IPS-18a (cell line): ENCODE measurements around the gene POU2F3.

Source experiments
- H3K27ac ChIP-seq: one replicate; pipeline ENCODE4 v1.5.1; 2013; ENCODE audit warnings: low read length
- H3K27me3 ChIP-seq: one replicate; pipeline ENCODE4 v1.6.1; 2013; ENCODE audit warnings: mild to moderate bottlenecking, low read length; ENCODE audit not compliant: control insufficient read depth, insufficient read depth
- H3K36me3 ChIP-seq: one replicate; pipeline ENCODE4 v1.6.1; 2013; ENCODE audit warnings: low read depth, low read length; ENCODE audit not compliant: control insufficient read depth
- H3K4me1 ChIP-seq: one replicate; pipeline ENCODE4 v1.6.1; 2013; ENCODE audit warnings: low read depth, low read length; ENCODE audit not compliant: control insufficient read depth
- H3K4me3 ChIP-seq: one replicate; pipeline ENCODE4 v1.5.1; 2013; ENCODE audit warnings: low read length
- H3K9ac ChIP-seq: one replicate; pipeline ENCODE4 v1.6.1; 2013; ENCODE audit warnings: mild to moderate bottlenecking, low read length, moderate library complexity
- H3K9me3 ChIP-seq: one replicate; pipeline ENCODE4 v1.6.1; 2013; ENCODE audit warnings: low read depth, low read length; ENCODE audit not compliant: control insufficient read depth

The POU2F3 gene

GRCh38 chr11:120230433-120231071 is 9.4 kb upstream of the POU2F3 start:
- no peak overlapping the region for H3K9ac ChIP-seq
- no peaks in the 10 kb centered on the region for H3K4me1 ChIP-seq
- H3K4me3 ChIP-seq, result no peak overlapping the region
- no peaks in the 10 kb centered on the region for H3K9me3 ChIP-seq
- no peaks in the 10 kb centered on the region for H3K27me3 ChIP-seq
- no peak overlapping the region for H3K27ac ChIP-seq
- no peaks in the 10 kb centered on the region for H3K36me3 ChIP-seq

GRCh38 chr11:120231963-120232362 is 8.0 kb upstream of the POU2F3 start:
- Histone ChIP-seq H3K27me3 (no peaks in the 10 kb centered on the region), H3K4me1 (peaks cover 3% of the 10 kb centered on the region), H3K9ac (no peak overlapping the region)

DNA sequence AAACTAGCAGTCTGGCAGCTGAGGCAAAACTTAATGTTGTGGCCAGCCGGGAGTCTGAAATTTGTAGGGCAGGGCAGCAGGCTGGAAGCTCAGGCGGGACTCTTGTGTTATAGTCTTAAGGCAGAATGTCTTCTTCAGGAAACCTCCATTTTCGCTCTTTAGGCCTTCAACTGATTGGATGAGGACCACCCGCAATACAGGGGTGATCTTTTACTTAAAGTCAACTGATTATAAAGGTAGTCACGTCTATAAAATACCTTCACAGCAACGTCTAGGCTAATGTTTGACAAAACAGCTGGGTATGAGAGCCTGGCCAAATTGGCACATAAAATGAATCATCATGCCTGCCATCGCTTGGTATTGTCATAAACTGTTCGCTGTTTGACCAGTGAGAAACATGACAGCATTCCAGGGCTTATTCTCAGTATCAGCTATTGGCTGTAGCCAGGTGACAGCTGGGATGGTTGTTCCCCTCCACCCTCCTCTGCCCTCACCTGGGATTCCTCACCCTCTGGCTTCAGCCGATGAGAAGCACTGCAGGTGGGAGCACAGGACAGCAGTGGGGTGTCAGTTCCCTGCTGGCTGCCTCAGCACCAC is 6.6 kb upstream of the POU2F3 start:
- Histone ChIP-seq H3K4me1 (peaks cover 3% of the 10 kb centered on the region), H3K27ac (no peak overlapping the region), H3K27me3 (no peaks in the 10 kb centered on the region), H3K4me3 (no peak overlapping the region), H3K9ac (no peak overlapping the region), H3K36me3 (no peaks in the 10 kb centered on the region), H3K9me3 (no peaks in the 10 kb centered on the region)

More at GRCh38 chr11:120231963-120232362, 8.0 kb upstream of the POU2F3 start:
- Histone ChIP-seq H3K27ac (no peak overlapping the region), H3K9me3 (no peaks in the 10 kb centered on the region), H3K36me3 (no peaks in the 10 kb centered on the region), H3K4me3 (no peak overlapping the region)

DNA sequence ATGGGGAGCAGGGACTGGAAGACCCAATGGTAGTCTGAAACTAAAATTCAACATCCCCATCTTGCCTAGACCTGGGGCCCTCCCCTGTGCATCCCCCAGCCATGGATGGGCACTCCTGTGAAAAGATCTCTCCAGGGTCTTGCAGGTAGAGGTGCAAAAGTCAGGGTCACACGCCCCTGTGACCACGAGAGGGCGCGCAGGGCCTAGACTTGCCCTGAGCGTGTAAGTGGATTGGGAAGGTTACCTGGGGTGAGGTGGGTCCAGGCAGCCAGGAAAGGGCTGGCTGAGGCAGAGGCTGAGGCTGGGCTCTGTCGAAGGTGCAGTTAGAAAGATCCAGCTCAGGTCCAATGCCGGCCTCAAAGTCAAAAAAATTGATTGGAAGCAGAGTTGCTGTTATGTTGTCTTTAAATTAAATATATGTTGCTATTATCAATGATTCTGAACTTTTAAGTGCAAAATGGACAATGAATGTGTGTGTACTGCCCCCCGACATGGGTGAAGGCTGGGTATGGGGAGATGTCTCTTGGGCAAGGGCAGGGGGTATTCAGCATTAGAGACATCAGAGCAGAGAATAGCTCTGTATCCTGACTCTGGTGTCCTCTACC is 4.8 kb upstream of the POU2F3 start:
- H3K9ac ChIP-seq, result no peak overlapping the region
- peaks cover 3% of the 10 kb centered on the region for H3K4me1 ChIP-seq
- no peak overlapping the region for H3K4me3 ChIP-seq
- no peak overlapping the region for H3K27ac ChIP-seq
- no peaks in the 10 kb centered on the region for H3K9me3 ChIP-seq
- no peaks in the 10 kb centered on the region for H3K36me3 ChIP-seq
- peaks cover 15% of the 10 kb centered on the region for H3K27me3 ChIP-seq

GRCh38 chr11:120236169-120237107 is 3.5 kb upstream of the POU2F3 start:
- no peak overlapping the region for H3K4me3 ChIP-seq
- no peaks in the 10 kb centered on the region for H3K36me3 ChIP-seq
- H3K27ac ChIP-seq, result no peak overlapping the region
- H3K9ac ChIP-seq, result peak overlapping the region; percentile 33
- peaks cover 3% of the 10 kb centered on the region for H3K4me1 ChIP-seq
- no peaks in the 10 kb centered on the region for H3K9me3 ChIP-seq
- H3K27me3 ChIP-seq, result peaks cover 28% of the 10 kb centered on the region

DNA sequence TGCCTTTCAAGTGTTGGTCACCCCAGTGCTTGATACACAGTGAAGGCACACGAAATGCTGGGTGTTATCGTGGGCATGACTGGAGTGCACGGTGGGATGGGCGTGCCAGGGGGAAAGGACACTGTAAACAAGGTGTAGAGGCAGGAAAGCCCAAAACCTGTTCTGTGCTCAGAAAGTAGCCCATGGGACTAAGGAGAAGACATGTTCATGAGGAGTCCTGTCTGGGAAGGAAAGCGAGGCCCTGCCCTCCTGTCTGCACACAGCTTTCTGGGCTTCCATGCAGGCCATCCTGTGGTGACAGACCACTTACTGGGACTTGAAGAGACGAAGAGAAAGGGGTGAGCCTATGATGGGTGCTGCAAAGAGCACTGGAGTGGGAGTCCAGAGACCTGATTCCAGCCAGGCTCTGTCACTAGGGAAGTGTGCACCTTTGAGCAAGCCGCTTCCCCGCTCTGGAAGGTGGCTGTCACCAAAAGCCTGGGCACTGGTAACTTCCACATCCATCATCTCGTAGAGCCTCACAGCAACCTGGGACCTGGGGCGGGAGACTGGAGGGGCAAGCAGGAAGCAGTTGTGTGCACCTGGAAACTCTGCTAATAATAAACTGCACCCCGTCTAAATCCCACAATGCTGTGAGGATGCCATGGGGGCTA is 846 bp upstream of the POU2F3 start:
- H3K36me3 ChIP-seq, result no peaks in the 10 kb centered on the region
- no peak overlapping the region for H3K27ac ChIP-seq
- peaks cover 30% of the 10 kb centered on the region for H3K27me3 ChIP-seq
- H3K4me3 ChIP-seq, result no peak overlapping the region
- no peaks in the 10 kb centered on the region for H3K9me3 ChIP-seq
- H3K4me1 ChIP-seq, result peaks cover 3% of the 10 kb centered on the region
- no peak overlapping the region for H3K9ac ChIP-seq

DNA sequence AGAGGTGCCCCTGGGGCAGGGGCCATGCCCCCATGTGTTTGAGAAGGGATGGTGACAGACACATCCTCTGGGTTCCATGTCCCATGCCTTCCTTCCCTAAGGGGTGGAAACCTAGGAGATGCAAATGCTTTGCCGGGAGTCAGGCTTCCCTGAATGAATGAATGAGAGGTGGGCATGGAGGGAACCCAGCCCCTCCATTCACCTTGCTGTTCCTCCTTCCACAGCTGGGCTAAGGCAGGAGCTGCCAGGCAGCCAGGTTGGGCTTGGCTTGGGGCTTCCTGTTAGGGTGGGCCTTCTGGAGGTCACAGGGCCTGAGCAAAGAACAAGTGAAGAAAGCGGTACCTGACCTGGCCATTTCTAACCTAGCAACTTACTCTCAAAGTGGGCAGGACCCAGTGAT is 926 bp downstream of the POU2F3 start:
- Histone ChIP-seq H3K4me1 (peaks cover 18% of the 10 kb centered on the region), H3K27me3 (peaks cover 30% of the 10 kb centered on the region), H3K4me3 (no peak overlapping the region), H3K36me3 (no peaks in the 10 kb centered on the region), H3K27ac (no peak overlapping the region), H3K9ac (no peak overlapping the region), H3K9me3 (no peaks in the 10 kb centered on the region)

- peaks cover 30% of the 10 kb centered on the region for H3K27me3 ChIP-seq
- no peak overlapping the region for H3K9ac ChIP-seq
- peaks cover 17% of the 10 kb centered on the region for H3K4me1 ChIP-seq
- H3K4me3 ChIP-seq, result no peak overlapping the region
- H3K9me3 ChIP-seq, result no peaks in the 10 kb centered on the region
- H3K36me3 ChIP-seq, result no peaks in the 10 kb centered on the region
- H3K27ac ChIP-seq, result no peak overlapping the region
These were observed 1.3 kb downstream of the POU2F3 start for GRCh38 chr11:120241277-120241676.

DNA sequence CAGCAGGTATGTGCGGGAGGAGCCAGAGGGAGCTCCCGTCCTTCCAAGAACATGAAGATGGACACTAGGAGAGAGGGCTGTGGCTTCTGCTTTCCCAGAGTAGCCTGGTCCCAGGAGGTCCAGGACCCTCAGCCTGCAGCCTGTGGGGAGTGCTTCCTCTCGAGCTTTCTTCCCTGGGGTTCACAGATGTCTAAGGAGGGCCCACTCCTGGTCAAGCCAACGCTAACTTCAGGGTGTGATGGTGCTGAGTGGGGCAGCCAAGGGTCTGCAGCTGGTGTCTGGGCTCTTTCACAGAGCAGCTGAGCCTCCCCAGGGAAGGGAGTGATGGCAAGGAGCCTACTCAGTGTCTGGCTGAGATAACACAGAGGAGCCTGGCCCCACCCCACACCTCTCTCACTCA is 3.3 kb downstream of the POU2F3 start:
- Histone ChIP-seq H3K9me3 (no peaks in the 10 kb centered on the region), H3K27ac (no peak overlapping the region), H3K9ac (no peak overlapping the region), H3K4me3 (no peak overlapping the region), H3K4me1 (peaks cover 21% of the 10 kb centered on the region), H3K36me3 (no peaks in the 10 kb centered on the region), H3K27me3 (peaks cover 30% of the 10 kb centered on the region)

GRCh38 chr11:120244476-120245365 is 4.8 kb downstream of the POU2F3 start:
- Histone ChIP-seq H3K4me1 (peaks cover 28% of the 10 kb centered on the region), H3K27me3 (peaks cover 19% of the 10 kb centered on the region), H3K9ac (no peak overlapping the region), H3K36me3 (no peaks in the 10 kb centered on the region), H3K27ac (no peak overlapping the region), H3K9me3 (no peaks in the 10 kb centered on the region), H3K4me3 (no peak overlapping the region)
